Liver (tissue), 9 donors: ENCODE measurements around the gene CYB5A. TPM values are rescaled to one million over a fixed set of nuclear protein-coding genes. Genes with fewer than 3 reads are reported as not detected.

ENCODE experiments used
- DNase-seq: peaks from one replicate; pipeline ENCODE4 v3.0.0-alpha.2; 2017; ENCODE audit warnings: low spot score
- H3K27ac ChIP-seq, 2 donors: one replicate each; pipeline ENCODE4 v1.7.0; 2013; ENCODE audit warnings: inconsistent platforms in 2 of 2, low read length in 2 of 2, control low read depth in 1 of 2, low read depth in 1 of 2, mild to moderate bottlenecking in 1 of 2
- H3K27me3 ChIP-seq, 4 donors: one replicate each; pipeline versions ENCODE4 v1.6.1 to v1.7.0; 2013; ENCODE audit warnings: low read length in 3 of 4, inconsistent platforms in 1 of 4, mild to moderate bottlenecking in 1 of 4, moderate library complexity in 1 of 4; ENCODE audit not compliant: control insufficient read depth in 4 of 4, insufficient read depth in 4 of 4
- H3K36me3 ChIP-seq, 4 donors: one replicate each; pipeline versions ENCODE4 v1.6.1 to v1.7.0; 2013; ENCODE audit warnings: low read length in 3 of 4, mild to moderate bottlenecking in 3 of 4, low read depth in 1 of 4, moderate library complexity in 1 of 4; ENCODE audit not compliant: control insufficient read depth in 4 of 4, insufficient read depth in 3 of 4
- H3K4me1 ChIP-seq, 4 donors: one replicate each; pipeline versions ENCODE4 v1.6.1 to v1.7.0; 2013; ENCODE audit warnings: low read length in 3 of 4, mild to moderate bottlenecking in 3 of 4, moderate library complexity in 1 of 4; ENCODE audit not compliant: control insufficient read depth in 4 of 4, insufficient read depth in 4 of 4
- H3K4me3 ChIP-seq, 3 donors: one replicate each; pipeline versions ENCODE4 v1.6.1 to v1.7.0; 2013; ENCODE audit warnings: low read length in 3 of 3, control low read depth in 1 of 3, low read depth in 1 of 3, mild to moderate bottlenecking in 1 of 3
- H3K9ac ChIP-seq, 2 donors: one replicate each; pipeline ENCODE4 v1.7.0; 2013; ENCODE audit warnings: low read length in 2 of 2, mild to moderate bottlenecking in 2 of 2, moderate library complexity in 2 of 2, control low read depth in 1 of 2, low read depth in 1 of 2
- H3K9me3 ChIP-seq, 4 donors: one replicate each; pipeline versions ENCODE4 v1.6.1 to v1.7.0; 2013; ENCODE audit warnings: low read length in 3 of 4; ENCODE audit not compliant: control insufficient read depth in 4 of 4
- EGR1 ChIP-seq, 2 donors: IDR thresholded peaks; 2 replicates each; pipeline ENCODE4 v1.6.1; 2016 to 2018; ENCODE audit warnings: antibody characterized with exemption in 2 of 2, low read depth in 2 of 2
- FOXA1 ChIP-seq: IDR thresholded peaks from 2 replicates; pipeline ENCODE4 v1.6.1; 2016; ENCODE audit warnings: antibody characterized with exemption
- FOXA2 ChIP-seq: IDR thresholded peaks from 2 replicates; pipeline ENCODE4 v1.6.1; 2016; ENCODE audit warnings: antibody characterized with exemption
- GABPA ChIP-seq, 2 donors: IDR thresholded peaks in 1 of 2; conservative IDR thresholded peaks in 1 of 2; 2 replicates each; pipeline ENCODE4 v1.6.1; 2016; ENCODE audit warnings: antibody characterized with exemption in 2 of 2, mild to moderate bottlenecking in 1 of 2, moderate library complexity in 1 of 2
- HNF4A ChIP-seq, 2 donors: conservative IDR thresholded peaks; 2 replicates each; pipeline ENCODE4 v1.6.1; 2016; ENCODE audit warnings: antibody characterized with exemption in 2 of 2, mild to moderate bottlenecking in 2 of 2
- HNF4G ChIP-seq: IDR thresholded peaks from 2 replicates; pipeline ENCODE4 v1.6.1; 2016; ENCODE audit warnings: antibody characterized with exemption
- JUND ChIP-seq, 2 donors: IDR thresholded peaks; 2 replicates each; pipeline ENCODE4 v1.6.1; 2016; ENCODE audit warnings: antibody characterized with exemption in 2 of 2
- NR2F2 ChIP-seq: IDR thresholded peaks from 2 replicates; pipeline ENCODE4 v1.6.1; 2016; ENCODE audit warnings: antibody characterized with exemption
- RAD21 ChIP-seq, 2 donors: IDR thresholded peaks; 2 replicates each; pipeline ENCODE4 v1.6.1; 2016; ENCODE audit warnings: antibody characterized with exemption in 2 of 2, mild to moderate bottlenecking in 2 of 2
- RXRA ChIP-seq, 2 donors: IDR thresholded peaks; 2 replicates each; pipeline ENCODE4 v1.6.1; 2017 to 2018; ENCODE audit warnings: antibody characterized with exemption in 2 of 2, mild to moderate bottlenecking in 1 of 2
- SP1 ChIP-seq: IDR thresholded peaks from 2 replicates; pipeline ENCODE4 v1.6.1; 2018; ENCODE audit warnings: antibody characterized with exemption, mild to moderate bottlenecking
- TAF1 ChIP-seq: conservative IDR thresholded peaks from 2 replicates; pipeline ENCODE4 v1.6.1; 2016; ENCODE audit warnings: antibody characterized with exemption, mild to moderate bottlenecking
- YY1 ChIP-seq: IDR thresholded peaks from 2 replicates; pipeline ENCODE4 v1.6.1; 2016; ENCODE audit warnings: antibody characterized with exemption, mild to moderate bottlenecking
- WGBS: extraction: QIAGEN DNeasy Blood & Tissue Kit; methylation state at CpG from one replicate; pipeline ENCODE4 v1.1.7; 2013; 5-methylcytosine and 5-hydroxymethylcytosine counted together
- polyA plus RNA-seq, 2 donors: library from polyadenylated mRNA; stranded (reverse) in 1 of 2; unstranded in 1 of 2; fragments of 200-250 nt in 1 of 2; fragments of >200 nt in 1 of 2; fragmentation: Nextera tagmentation in 1 of 2; extraction: Ambion mirVana in 1 of 2; gene quantifications; one replicate each; pipeline versions ENCODE4 v1.2.1 to v1.2.3, GENCODE V29; 2013 to 2015
- total RNA-seq, 2 donors: library from RNA; depleted of rRNA; stranded (reverse); fragments of >200 nt; gene quantifications; one replicate each; pipeline ENCODE4 v1.2.3, GENCODE V29; 2014
- TF ChIP-seq, protein P1 (sequence below): IDR thresholded peaks from 2 replicates; pipeline ENCODE4 v1.6.1; 2016; ENCODE audit warnings: antibody characterized with exemption
- TF ChIP-seq, protein P2 (sequence below): IDR thresholded peaks from 2 replicates; pipeline ENCODE4 v1.6.1; 2016; ENCODE audit warnings: antibody characterized with exemption
- TF ChIP-seq, protein P3 (sequence below): IDR thresholded peaks from 2 replicates; pipeline ENCODE4 v1.6.1; 2016; ENCODE audit warnings: antibody characterized with exemption, mild to moderate bottlenecking
- TF ChIP-seq, protein P4 (sequence below): IDR thresholded peaks from 2 replicates; pipeline ENCODE4 v1.6.1; 2016; ENCODE audit warnings: antibody characterized with exemption
- TF ChIP-seq, protein P5 (sequence below): fragments of 150-350 bp; IDR thresholded peaks from 2 replicates; pipeline ENCODE4 v1.5.1; 2017; ENCODE audit warnings: improper control_type of control experiment, low read depth, low read length; ENCODE audit not compliant: missing input control
- donor health status: healthy.
- donor health status: healthy.
- donor health status: healthy.
- donor health status: healthy.
- donor health status: healthy.

CYB5A gene
- total and polyA plus RNA-seq, 4 donors: 277 to 2,022 (median 1,122) TPM

DNA sequence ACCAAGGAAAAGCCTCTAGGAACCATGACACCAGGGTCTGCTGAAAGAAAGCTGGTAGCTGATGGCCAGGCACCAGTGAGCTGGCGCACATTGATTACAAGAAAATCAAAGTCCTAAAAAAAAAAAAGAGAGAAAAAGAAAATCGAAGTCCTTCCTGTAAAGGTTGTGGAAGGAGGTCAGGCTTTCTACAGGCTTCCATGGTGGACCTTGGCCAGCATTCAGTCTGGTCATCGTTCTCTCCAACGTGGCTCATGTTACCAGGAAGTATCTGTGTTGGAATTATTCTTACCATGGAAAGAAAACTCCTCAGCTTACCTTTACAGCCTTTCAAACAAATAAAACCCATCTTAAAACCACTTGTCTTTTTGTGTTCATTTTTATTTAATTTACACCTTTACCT lies 65.6 kb downstream of the CYB5A start:
- Histone ChIP-seq H3K4me1 (peaks cover 16 to 52% (median 36%) of the 10 kb centered on the region in 4 donors), H3K9me3 (no peaks in the 10 kb centered on the region), H3K4me3 (no peak overlapping the region), H3K27ac (peak overlapping the region; percentile 79 to 99), H3K9ac (no peak overlapping the region), H3K36me3 (no peaks in the 10 kb centered on the region), H3K27me3 (no peaks in the 10 kb centered on the region)
- TF ChIP-seq, protein P1, sequence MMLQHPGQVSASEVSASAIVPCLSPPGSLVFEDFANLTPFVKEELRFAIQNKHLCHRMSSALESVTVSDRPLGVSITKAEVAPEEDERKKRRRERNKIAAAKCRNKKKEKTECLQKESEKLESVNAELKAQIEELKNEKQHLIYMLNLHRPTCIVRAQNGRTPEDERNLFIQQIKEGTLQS: no peak
- TF ChIP-seq HNF4G (peak; percentile 69), TAF1 (no peak), GABPA (IDR thresholded peaks at IDR 0.05 in 1 of 2, conservative IDR thresholded peaks at IDR 0.05 in 1 of 2) (no peak), EGR1 (IDR thresholded peaks at IDR 0.05; ENCODE audit: low read depth in 2 of 2) (peak in 1 of 2 donors; percentile 68), JUND (IDR thresholded peaks at IDR 0.05) (peak in 1 of 2 donors; percentile 80), RAD21 (IDR thresholded peaks at IDR 0.05) (peak; percentile 13 to 37), FOXA1 (no peak), NR2F2 (peak; percentile 29), SP1 (peak; percentile 87), YY1 (peak; percentile 68), FOXA2 (no peak), HNF4A (conservative IDR thresholded peaks at IDR 0.05) (peak; percentile 90 to 93), RXRA (IDR thresholded peaks at IDR 0.05) (peak; percentile 74 to 91)
- TF ChIP-seq, protein P2, sequence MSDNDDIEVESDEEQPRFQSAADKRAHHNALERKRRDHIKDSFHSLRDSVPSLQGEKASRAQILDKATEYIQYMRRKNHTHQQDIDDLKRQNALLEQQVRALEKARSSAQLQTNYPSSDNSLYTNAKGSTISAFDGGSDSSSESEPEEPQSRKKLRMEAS: peak; percentile 92
- TF ChIP-seq, protein P3, sequence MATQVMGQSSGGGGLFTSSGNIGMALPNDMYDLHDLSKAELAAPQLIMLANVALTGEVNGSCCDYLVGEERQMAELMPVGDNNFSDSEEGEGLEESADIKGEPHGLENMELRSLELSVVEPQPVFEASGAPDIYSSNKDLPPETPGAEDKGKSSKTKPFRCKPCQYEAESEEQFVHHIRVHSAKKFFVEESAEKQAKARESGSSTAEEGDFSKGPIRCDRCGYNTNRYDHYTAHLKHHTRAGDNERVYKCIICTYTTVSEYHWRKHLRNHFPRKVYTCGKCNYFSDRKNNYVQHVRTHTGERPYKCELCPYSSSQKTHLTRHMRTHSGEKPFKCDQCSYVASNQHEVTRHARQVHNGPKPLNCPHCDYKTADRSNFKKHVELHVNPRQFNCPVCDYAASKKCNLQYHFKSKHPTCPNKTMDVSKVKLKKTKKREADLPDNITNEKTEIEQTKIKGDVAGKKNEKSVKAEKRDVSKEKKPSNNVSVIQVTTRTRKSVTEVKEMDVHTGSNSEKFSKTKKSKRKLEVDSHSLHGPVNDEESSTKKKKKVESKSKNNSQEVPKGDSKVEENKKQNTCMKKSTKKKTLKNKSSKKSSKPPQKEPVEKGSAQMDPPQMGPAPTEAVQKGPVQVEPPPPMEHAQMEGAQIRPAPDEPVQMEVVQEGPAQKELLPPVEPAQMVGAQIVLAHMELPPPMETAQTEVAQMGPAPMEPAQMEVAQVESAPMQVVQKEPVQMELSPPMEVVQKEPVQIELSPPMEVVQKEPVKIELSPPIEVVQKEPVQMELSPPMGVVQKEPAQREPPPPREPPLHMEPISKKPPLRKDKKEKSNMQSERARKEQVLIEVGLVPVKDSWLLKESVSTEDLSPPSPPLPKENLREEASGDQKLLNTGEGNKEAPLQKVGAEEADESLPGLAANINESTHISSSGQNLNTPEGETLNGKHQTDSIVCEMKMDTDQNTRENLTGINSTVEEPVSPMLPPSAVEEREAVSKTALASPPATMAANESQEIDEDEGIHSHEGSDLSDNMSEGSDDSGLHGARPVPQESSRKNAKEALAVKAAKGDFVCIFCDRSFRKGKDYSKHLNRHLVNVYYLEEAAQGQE: no peak
- TF ChIP-seq, protein P4, sequence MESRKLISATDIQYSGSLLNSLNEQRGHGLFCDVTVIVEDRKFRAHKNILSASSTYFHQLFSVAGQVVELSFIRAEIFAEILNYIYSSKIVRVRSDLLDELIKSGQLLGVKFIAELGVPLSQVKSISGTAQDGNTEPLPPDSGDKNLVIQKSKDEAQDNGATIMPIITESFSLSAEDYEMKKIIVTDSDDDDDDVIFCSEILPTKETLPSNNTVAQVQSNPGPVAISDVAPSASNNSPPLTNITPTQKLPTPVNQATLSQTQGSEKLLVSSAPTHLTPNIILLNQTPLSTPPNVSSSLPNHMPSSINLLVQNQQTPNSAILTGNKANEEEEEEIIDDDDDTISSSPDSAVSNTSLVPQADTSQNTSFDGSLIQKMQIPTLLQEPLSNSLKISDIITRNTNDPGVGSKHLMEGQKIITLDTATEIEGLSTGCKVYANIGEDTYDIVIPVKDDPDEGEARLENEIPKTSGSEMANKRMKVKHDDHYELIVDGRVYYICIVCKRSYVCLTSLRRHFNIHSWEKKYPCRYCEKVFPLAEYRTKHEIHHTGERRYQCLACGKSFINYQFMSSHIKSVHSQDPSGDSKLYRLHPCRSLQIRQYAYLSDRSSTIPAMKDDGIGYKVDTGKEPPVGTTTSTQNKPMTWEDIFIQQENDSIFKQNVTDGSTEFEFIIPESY: peak; percentile 67
- TF ChIP-seq, protein P5, sequence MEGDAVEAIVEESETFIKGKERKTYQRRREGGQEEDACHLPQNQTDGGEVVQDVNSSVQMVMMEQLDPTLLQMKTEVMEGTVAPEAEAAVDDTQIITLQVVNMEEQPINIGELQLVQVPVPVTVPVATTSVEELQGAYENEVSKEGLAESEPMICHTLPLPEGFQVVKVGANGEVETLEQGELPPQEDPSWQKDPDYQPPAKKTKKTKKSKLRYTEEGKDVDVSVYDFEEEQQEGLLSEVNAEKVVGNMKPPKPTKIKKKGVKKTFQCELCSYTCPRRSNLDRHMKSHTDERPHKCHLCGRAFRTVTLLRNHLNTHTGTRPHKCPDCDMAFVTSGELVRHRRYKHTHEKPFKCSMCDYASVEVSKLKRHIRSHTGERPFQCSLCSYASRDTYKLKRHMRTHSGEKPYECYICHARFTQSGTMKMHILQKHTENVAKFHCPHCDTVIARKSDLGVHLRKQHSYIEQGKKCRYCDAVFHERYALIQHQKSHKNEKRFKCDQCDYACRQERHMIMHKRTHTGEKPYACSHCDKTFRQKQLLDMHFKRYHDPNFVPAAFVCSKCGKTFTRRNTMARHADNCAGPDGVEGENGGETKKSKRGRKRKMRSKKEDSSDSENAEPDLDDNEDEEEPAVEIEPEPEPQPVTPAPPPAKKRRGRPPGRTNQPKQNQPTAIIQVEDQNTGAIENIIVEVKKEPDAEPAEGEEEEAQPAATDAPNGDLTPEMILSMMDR: no peak
- no peak for DNase-seq
- WGBS: 28% methylated on average over 4 of the region's 4 CpGs
